Measurements from ENCODE around the gene TULP1. TPM values are rescaled to one million over a fixed set of nuclear protein-coding genes. Genes with fewer than 3 reads are reported as not detected.
"Not testable (repeated sequence)": the region's sequence is repeated elsewhere in the genome, so short reads cannot be mapped to it uniquely, and the experiment has no call there.

Gene TULP1
- total RNA-seq: not detected
- long read RNA-seq: 0 reads

DNA sequence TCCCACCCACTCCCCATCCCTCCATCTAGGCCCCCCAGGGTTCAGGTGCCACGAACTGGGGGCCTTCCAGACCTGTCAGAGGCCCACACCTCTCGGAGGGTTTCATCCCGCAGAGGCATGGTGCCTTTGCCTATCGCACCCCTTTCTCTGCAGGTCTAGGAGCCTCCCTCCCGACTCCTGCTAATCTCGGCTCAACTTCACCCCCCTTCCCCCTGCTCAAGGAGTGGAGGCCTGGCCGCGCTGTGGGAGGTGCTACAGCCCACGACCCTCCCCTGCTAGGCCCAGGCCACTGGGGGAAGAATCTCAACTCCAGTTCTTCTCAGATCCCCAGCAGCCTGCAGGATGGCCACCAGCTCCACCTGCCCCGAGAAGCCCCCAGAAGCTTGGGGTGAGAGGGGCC, at the start of gene TULP1:
TULP1 (minus strand) TSS at position 157 of the 400 bp plus-strand sequence; CDS start at position 119, 38 bp downstream.
- intact Hi-C loops (cut with DNase I): no loop called here
- no peak for DNase-seq (ENCODE audit: low spot score)

- DNase-seq (ENCODE audit: low spot score): no peak
- intact Hi-C loops (cut with DNase I): no loop called here
Observed at GRCh38 chr6:35562060-35562459, 49.4 kb upstream of the TULP1 start.

- intact Hi-C loops (cut with DNase I): no loop called here
- no peak for DNase-seq (ENCODE audit: low spot score)
Observed at GRCh38 chr6:35561113-35561512, 48.4 kb upstream of the TULP1 start.

DNA sequence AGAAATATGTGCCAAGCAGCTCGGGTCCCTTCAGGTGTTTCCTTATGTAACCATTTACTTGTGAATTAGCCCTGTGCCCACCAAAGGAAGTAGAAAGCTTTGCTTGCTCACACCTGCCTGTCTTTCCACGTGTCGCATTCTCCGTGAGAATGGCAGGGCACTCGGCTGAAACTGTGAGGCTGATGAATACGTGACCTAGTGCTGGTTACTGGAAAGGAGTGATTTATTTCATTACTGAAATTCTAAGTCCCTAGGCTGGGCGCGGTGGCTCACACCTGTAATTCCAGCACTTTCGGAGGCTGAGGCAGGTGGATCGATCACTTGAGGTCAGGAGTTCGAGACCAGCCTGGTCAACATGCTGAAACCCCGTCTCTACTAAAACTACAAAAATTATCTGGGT, 45.9 kb upstream of the TULP1 start:
- DNase-seq (ENCODE audit: low spot score): no peak
- intact Hi-C loops (cut with DNase I): no loop called here

DNA sequence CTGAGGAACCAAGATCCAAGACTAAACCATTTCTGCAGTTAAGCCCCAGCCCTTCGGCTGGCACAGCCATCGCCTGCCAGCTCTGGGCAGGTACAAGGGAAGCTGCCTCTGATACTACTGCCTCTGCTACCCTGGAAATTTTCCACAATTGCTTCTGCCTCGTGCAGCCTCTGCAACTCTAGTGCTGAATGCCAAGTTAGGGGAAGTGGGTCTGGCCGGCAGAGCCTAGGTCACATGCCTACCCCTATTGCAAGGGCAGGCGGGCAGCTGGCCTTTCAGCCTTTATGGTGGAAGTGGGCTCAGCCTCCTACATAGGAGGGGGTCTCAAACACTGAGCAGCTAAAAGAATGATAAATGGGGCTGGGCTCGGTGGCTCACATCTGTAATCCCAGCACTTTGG, 44.5 kb upstream of the TULP1 start:
- intact Hi-C loops (cut with DNase I): no loop called here
- DNase-seq (ENCODE audit: low spot score): no peak

- intact Hi-C loops (cut with DNase I): no loop called here
- DNase-seq (ENCODE audit: low spot score): no peak
Observed at GRCh38 chr6:35554811-35555210, 42.1 kb upstream of the TULP1 start.

DNA sequence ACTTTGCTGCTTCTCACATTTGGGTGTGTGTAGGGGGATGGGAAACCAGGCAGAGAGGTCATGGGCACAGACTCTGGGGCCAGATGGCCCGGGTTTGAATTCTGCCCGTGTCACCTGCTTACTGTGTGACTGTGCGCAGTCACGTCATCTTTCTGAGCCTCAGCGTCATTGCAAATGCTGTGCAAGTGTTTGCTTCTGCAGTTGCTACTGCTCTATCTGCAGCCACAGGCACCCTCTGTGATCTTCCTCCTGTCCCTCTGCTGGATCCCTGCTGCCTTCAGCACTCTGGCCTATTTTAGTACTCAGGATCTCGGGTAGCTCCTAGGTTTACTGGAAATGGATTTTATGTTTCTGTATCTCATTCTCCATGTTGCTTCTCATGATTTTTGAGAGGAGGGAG, 40.6 kb upstream of the TULP1 start:
- no peak for DNase-seq (ENCODE audit: low spot score)
- intact Hi-C loops (cut with DNase I): no loop called here

DNA sequence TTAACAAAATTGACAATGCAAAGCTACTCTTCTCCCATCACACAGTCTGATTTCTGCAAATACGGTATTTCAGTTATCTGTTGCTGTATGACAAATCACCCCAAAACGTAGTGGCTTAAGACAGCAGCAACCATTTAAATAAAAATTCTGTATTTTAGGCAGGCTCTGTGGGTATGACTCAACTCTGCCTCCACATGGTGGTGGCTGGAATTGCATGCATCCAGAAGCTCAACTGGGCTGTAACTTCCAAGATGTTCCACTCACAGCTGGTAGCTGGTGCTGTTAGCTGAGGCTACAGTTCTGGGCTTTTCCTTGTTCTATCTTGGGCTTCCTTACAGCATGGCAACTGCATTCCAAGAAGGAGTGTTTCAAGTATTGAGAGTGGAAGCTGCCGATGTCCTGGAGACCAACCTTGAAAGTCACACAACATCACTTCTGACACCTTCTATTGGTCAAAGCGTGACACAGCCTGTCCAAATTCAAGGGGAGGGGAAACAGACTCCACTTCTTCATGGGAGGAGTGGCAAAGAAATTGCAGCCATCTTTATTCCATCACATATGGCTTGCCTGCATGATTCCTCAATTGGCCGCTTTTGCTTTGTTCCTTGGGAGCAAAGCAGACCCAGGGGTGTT, 39.7 kb upstream of the TULP1 start:
- no peak for DNase-seq (ENCODE audit: low spot score)
- intact Hi-C loops (cut with DNase I): no loop called here

DNA sequence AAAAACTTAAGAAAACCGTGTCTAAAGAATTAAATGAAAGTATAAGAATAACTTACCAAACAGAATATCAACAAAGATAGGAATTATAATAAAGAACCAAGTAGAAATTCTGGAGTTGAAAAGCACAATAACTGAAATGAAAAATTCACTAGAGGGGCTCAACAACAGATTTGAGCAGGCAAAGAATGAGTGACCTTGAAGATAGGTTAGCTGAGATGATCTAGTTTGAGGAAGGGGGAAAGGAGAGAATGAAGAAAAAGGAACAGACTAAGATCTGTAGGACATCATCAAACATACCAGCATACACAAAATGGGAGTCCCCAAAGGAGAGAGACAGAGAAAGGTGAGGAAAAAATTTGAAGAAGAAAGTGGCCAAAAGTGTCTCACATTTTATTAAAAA, 37.7 kb upstream of the TULP1 start:
- no peak for DNase-seq (ENCODE audit: low spot score)
- intact Hi-C loops (cut with DNase I): no loop called here

DNA sequence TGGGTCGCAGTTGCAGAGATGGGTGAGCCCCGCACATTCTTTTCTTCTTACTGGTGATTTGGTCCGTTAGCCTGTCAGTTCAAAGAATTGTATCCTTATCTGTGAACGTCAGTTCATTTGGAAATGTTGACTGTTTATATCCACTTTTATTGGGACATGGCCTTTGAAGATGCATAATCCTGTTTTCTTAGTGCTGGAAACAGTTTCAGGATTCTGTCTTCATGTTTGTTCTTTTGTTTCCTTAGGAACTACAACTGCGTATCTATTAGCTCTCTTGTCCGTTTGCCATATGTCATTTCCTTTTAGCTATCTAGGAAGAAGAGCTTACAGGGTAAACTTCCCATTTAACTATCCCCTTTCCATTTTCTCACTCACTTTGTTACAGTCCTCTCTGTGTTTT, 35.0 kb upstream of the TULP1 start:
- DNase-seq (ENCODE audit: low spot score): no peak
- intact Hi-C loops (cut with DNase I): no loop called here

GRCh38 chr6:35544769-35545361, 32.2 kb upstream of the TULP1 start:
- no peak for DNase-seq (ENCODE audit: low spot score)
- intact Hi-C loops (cut with DNase I): no loop called here

GRCh38 chr6:35543459-35544193, 30.9 kb upstream of the TULP1 start:
- intact Hi-C loops (cut with DNase I): no loop called here
- DNase-seq (ENCODE audit: low spot score): no peak

DNA sequence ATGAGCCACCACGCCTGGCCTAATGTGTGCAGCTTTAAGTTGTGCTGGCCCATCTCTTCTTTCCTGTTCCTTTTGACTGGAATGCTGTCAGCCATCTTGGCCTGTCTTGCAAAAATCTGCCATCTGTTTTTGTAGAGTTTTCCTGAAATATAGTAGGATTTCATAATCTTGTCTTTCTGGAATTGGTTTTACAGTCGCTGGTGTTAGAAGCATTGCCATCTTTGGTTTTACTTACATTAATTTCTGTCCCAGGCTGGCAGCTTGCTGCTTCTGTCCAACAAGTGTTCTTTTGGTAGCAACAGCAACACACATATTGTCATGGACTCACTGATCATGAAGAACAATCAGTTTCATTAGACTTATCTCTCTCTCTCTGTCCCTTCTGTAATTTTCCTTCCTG, 29.1 kb upstream of the TULP1 start:
- DNase-seq (ENCODE audit: low spot score): no peak
- intact Hi-C loops (cut with DNase I): no loop called here

- DNase-seq (ENCODE audit: low spot score): no peak
- intact Hi-C loops (cut with DNase I): no loop called here
Observed at GRCh38 chr6:35539223-35539622, 26.5 kb upstream of the TULP1 start.

DNA sequence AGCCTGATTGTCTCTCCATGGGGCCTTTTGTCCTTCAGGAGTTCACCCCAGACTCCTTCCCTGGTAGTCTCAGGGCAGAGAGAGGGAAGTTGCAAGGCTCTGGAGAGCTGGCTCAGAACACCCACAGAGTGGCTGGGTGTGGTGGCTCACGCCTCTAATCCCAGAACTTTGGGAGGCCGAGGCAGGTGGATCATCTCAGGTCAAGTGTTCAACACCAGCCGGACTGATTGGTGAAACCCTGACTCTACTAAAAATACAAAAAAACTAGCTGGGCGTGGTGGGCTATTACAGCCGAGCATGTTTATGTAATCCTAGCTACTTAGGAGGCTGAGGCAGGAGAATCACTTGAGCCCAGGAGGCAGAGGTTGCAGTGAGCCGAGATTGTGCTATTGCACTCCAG, 23.2 kb upstream of the TULP1 start:
- DNase-seq (ENCODE audit: low spot score); intact Hi-C loops (cut with DNase I): not testable (repeated sequence)

GRCh38 chr6:35534407-35535170, 21.9 kb upstream of the TULP1 start:
- no peak for DNase-seq (ENCODE audit: low spot score)
- intact Hi-C loops (cut with DNase I): no loop called here

DNA sequence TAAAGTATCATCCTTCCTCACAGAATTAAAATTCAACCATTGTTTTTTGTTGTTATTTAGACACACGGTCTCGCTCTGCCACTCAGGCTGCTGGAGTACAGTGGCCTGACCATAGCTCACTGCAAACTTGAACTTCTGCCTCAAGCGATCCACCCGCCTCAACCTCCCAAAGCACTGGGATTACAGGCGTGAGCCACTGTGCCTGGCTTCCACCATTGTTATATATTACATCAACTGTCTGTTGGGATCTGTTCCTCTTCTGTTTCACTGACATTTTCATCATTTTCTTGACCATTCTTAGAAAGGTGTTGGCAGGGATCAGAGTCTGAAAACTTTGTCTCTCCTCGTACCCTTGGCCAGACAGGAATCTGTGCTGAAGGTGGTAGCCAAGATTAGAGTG, 21.3 kb upstream of the TULP1 start:
- intact Hi-C loops (cut with DNase I): no loop called here
- DNase-seq (ENCODE audit: low spot score): no peak

GRCh38 chr6:35532126-35532525, 19.4 kb upstream of the TULP1 start:
- DNase-seq (ENCODE audit: low spot score): no peak
- intact Hi-C loops (cut with DNase I): no loop called here

GRCh38 chr6:35524380-35525020, 11.8 kb upstream of the TULP1 start:
- DNase-seq (ENCODE audit: low spot score): no peak
- intact Hi-C loops (cut with DNase I): loop anchor here (5.0 kb wide), 1 partner anchor 58 kb away; no protein-coding TSS in a partner anchor

Measured in cardiac septum (tissue), 1 donor.